Colonic mucosa (tissue), 4 donors: ENCODE data around the gene SEMA5A. TPM values are rescaled to one million over a fixed set of nuclear protein-coding genes. Genes with fewer than 3 reads are reported as not detected.

Experiments
- DNase-seq: peaks from one replicate; pipeline ENCODE4 v3.0.0-alpha.2; 2020
- H3K27ac ChIP-seq: fragments of 200-600 bp; one replicate; pipeline ENCODE4 v1.8.0; 2021
- H3K27me3 ChIP-seq: fragments of 200-600 bp; one replicate; pipeline ENCODE4 v1.8.0; 2021
- H3K36me3 ChIP-seq: fragments of 200-600 bp; one replicate; pipeline ENCODE4 v1.8.0; 2021
- H3K4me1 ChIP-seq: fragments of 200-600 bp; one replicate; pipeline ENCODE4 v1.8.0; 2021; ENCODE audit warnings: mild to moderate bottlenecking
- H3K4me3 ChIP-seq: fragments of 200-600 bp; one replicate; pipeline ENCODE4 v1.8.0; 2021
- H3K9ac ChIP-seq, 2 donors: one replicate each; pipeline ENCODE4 v1.7.0; 2013; ENCODE audit warnings: control low read depth in 2 of 2, low read depth in 2 of 2, low read length in 2 of 2
- H3K9me3 ChIP-seq: fragments of 200-600 bp; one replicate; pipeline ENCODE4 v1.8.0; 2021
- CTCF ChIP-seq: fragments of 200-600 bp; IDR thresholded peaks from one replicate; pipeline ENCODE4 v1.8.0; 2022; ENCODE audit warnings: antibody characterized with exemption, mild to moderate bottlenecking
- intact Hi-C: fragments of 100-400 bp; cut with DNase I; formaldehyde crosslinking; loops from one replicate; pipeline ENCODE4 v1.14.1; 2022
- total RNA-seq, 2 donors: library from RNA; stranded (reverse); fragmentation: NEBNext Ultra II Directional in 1 of 2; extraction: Animal tissue kit (Norgen Biotek cat#: 25700) in 1 of 2; gene quantifications; one replicate each; pipeline ENCODE4 v1.2.1, GENCODE V29; 2021
- donor health status: healthy.
- donor health status: DM: no; HTN: no; CAD: no.
- donor health status: DM: no; HTN: no; CAD: no.

SEMA5A gene
- total RNA-seq, 2 donors from 2014 or later: 23.3 to 32.7 TPM

DNA sequence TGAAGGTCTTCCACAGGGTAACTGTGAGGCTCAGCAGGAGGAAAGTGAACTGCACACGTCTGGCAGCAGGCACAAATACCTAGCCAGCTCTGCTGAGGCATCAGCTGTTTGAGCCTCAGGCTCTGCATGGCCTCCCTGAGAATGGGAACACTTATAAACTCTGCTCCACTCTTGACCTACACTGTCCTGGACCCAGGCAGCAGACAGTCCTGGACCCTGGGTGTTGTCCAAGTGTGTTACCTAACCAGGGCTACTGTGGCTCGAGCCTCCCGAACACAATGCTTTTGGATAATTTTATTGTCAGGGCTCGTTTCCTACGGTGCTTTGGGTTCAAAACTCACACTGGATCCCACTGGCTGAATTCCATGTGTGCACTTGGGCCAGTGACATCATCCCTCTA, 497.9 kb downstream of the SEMA5A start:
- Histone ChIP-seq H3K4me1 (no peaks in the 10 kb centered on the region), H3K4me3 (no peak overlapping the region), H3K36me3 (no peaks in the 10 kb centered on the region), H3K9me3 (no peaks in the 10 kb centered on the region), H3K27me3 (no peaks in the 10 kb centered on the region), H3K9ac (no peak overlapping the region), H3K27ac (no peak overlapping the region)
- no peak for TF ChIP-seq CTCF
- no peak for DNase-seq
- intact Hi-C loops: no loop called here

- intact Hi-C loops: no loop called here
- no peaks in the 10 kb centered on the region for H3K4me1 ChIP-seq
- no peaks in the 10 kb centered on the region for H3K27me3 ChIP-seq
- no peak overlapping the region for H3K9ac ChIP-seq
- no peak for TF ChIP-seq CTCF
- H3K4me3 ChIP-seq: no peak overlapping the region
- no peak overlapping the region for H3K27ac ChIP-seq
- H3K36me3 ChIP-seq: no peaks in the 10 kb centered on the region
- no peak for DNase-seq
- no peaks in the 10 kb centered on the region for H3K9me3 ChIP-seq
These were observed 499.0 kb downstream of the SEMA5A start for GRCh38 chr5:9046756-9047481.

GRCh38 chr5:9045946-9046345, 499.9 kb downstream of the SEMA5A start:
- no peak for TF ChIP-seq CTCF
- Histone ChIP-seq H3K36me3 (no peaks in the 10 kb centered on the region), H3K9me3 (no peaks in the 10 kb centered on the region), H3K4me3 (no peak overlapping the region), H3K27ac (no peak overlapping the region), H3K27me3 (no peaks in the 10 kb centered on the region), H3K4me1 (no peaks in the 10 kb centered on the region), H3K9ac (no peak overlapping the region)
- DNase-seq: no peak
- intact Hi-C loops: no loop called here

GRCh38 chr5:9042241-9042640, 503.6 kb downstream of the SEMA5A start:
- no peaks in the 10 kb centered on the region for H3K4me1 ChIP-seq
- no peak overlapping the region for H3K9ac ChIP-seq
- TF ChIP-seq CTCF: no peak
- intact Hi-C loops: no loop called here
- DNase-seq: no peak
- no peak overlapping the region for H3K4me3 ChIP-seq
- no peaks in the 10 kb centered on the region for H3K27me3 ChIP-seq
- H3K27ac ChIP-seq: no peak overlapping the region
- H3K9me3 ChIP-seq: no peaks in the 10 kb centered on the region
- H3K36me3 ChIP-seq: no peaks in the 10 kb centered on the region

DNA sequence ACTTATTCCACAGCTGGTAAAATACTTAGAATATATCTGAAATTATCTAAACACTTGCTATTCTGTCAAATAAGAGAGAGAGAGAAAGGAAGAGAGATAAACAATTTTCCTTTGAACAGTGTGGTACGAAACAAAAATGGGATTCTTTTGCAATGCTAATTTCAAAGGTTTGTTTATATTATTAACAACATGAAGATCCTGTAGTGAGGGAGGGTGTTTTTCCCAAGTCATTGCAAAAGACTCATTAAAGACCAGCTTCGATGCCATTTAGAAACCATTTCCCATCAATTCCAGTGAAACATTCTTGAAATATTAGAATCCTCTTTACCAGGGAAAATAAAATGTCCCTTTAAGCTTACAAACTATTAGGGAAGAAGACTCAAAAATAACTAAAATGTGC, 505.4 kb downstream of the SEMA5A start:
- no peaks in the 10 kb centered on the region for H3K9me3 ChIP-seq

More for the DNA sequence above, 505.4 kb downstream of the SEMA5A start:
- no peak for DNase-seq
- Histone ChIP-seq H3K27ac (no peak overlapping the region), H3K4me1 (no peaks in the 10 kb centered on the region), H3K9ac (no peak overlapping the region), H3K36me3 (no peaks in the 10 kb centered on the region), H3K4me3 (no peak overlapping the region), H3K27me3 (no peaks in the 10 kb centered on the region)
- intact Hi-C loops: no loop called here
- no peak for TF ChIP-seq CTCF
